ENCODE results near the gene MYO19. TPM values are rescaled to one million over a fixed set of nuclear protein-coding genes. Genes with fewer than 3 reads are reported as not detected.

MYO19 gene
- total RNA-seq, 2 experiments from 2014 or later = 106 to 114 TPM

GRCh38 chr17:36496018-36496789 is 38.5 kb downstream of the MYO19 start:
- Mint-ChIP-seq H3K27me3 (no peaks in the 10 kb centered on the region), H3K4me3 (no peak overlapping the region), H3K36me3 (ENCODE audit: low read depth) (peaks cover 42% of the 10 kb centered on the region), H3K4me1 (ENCODE audit: low read depth) (peaks cover 8% of the 10 kb centered on the region), H3K27ac (peak overlapping the region; percentile 64), H3K9me3 (no peaks in the 10 kb centered on the region)
- ChIA-PET CTCF (no interaction called here), POLR2A (interaction anchor here (1.0 kb wide), 1 partner anchor 28 kb away, joined by 3 read pairs; no protein-coding TSS in a partner anchor)
- DNase-seq (no peak), ATAC-seq (no peak)
- TF ChIP-seq CTCF (IDR thresholded peaks at IDR 0.05) = no peak
- intact Hi-C loops (cut with micrococcal nuclease) = no loop called here

- peak overlapping the region; percentile 27 for H3K27ac Mint-ChIP-seq
- POLR2A ChIA-PET = interaction anchor here (0.7 to 1.8 kb wide), 7 partner anchors 9 to 686 kb away, joined by 3 to 6 read pairs (median 3); partner anchors contain the start of gene TAF15
Measured at GRCh38 chr17:36495076-36495578, 39.5 kb downstream of the MYO19 start.

GRCh38 chr17:36494674-36495073 is 40.0 kb downstream of the MYO19 start:
- no peak for TF ChIP-seq CTCF (IDR thresholded peaks at IDR 0.05)
- H3K36me3 Mint-ChIP-seq (ENCODE audit: low read depth) = peaks cover 49% of the 10 kb centered on the region
- no peaks in the 10 kb centered on the region for H3K27me3 Mint-ChIP-seq
- CTCF ChIA-PET = interaction anchor here (1.4 kb wide), 1 partner anchor 39 kb away, joined by 6 read pairs; the partner anchor contains the start of genes MYO19 and PIGW
- ATAC-seq (no peak), DNase-seq (no peak)
- no peak overlapping the region for H3K27ac Mint-ChIP-seq
- POLR2A ChIA-PET = interaction anchor here (0.7 to 1.8 kb wide), 6 partner anchors 9 to 685 kb away, joined by 3 to 6 read pairs (median 4); partner anchors contain the start of gene TAF15
- intact Hi-C loops (cut with micrococcal nuclease) = no loop called here
- H3K4me3 Mint-ChIP-seq = no peak overlapping the region
- H3K9me3 Mint-ChIP-seq = no peaks in the 10 kb centered on the region
- H3K4me1 Mint-ChIP-seq (ENCODE audit: low read depth) = peaks cover 15% of the 10 kb centered on the region

More at GRCh38 chr17:36495076-36495578, 39.5 kb downstream of the MYO19 start:
- no peak for ATAC-seq
- CTCF ChIA-PET = interaction anchor here (1.4 kb wide), 1 partner anchor 39 kb away, joined by 6 read pairs; the partner anchor contains the start of genes MYO19 and PIGW
- no peak for TF ChIP-seq CTCF (IDR thresholded peaks at IDR 0.05)
- no peak for DNase-seq
- Mint-ChIP-seq H3K36me3 (ENCODE audit: low read depth) (peaks cover 46% of the 10 kb centered on the region), H3K27me3 (no peaks in the 10 kb centered on the region), H3K9me3 (no peaks in the 10 kb centered on the region), H3K4me3 (no peak overlapping the region), H3K4me1 (ENCODE audit: low read depth) (peaks cover 11% of the 10 kb centered on the region)
- intact Hi-C loops (cut with micrococcal nuclease) = no loop called here

- no peak for TF ChIP-seq CTCF (IDR thresholded peaks at IDR 0.05)
- no peak for DNase-seq
- Mint-ChIP-seq H3K4me1 (ENCODE audit: low read depth) (peaks cover 20% of the 10 kb centered on the region), H3K4me3 (no peak overlapping the region), H3K27me3 (no peaks in the 10 kb centered on the region), H3K36me3 (ENCODE audit: low read depth) (peaks cover 56% of the 10 kb centered on the region), H3K27ac (peak overlapping the region; percentile 51), H3K9me3 (no peaks in the 10 kb centered on the region)
- POLR2A ChIA-PET = interaction anchor here (0.7 to 1.8 kb wide), 2 partner anchors 9 to 903 kb away, joined by 3 to 6 read pairs; no protein-coding TSS in a partner anchor
- intact Hi-C loops (cut with micrococcal nuclease) = no loop called here
- no peak for ATAC-seq
- CTCF ChIA-PET = interaction anchor here (1.3 kb wide), 1 partner anchor 11 kb away, joined by 3 read pairs; no protein-coding TSS in a partner anchor
Measured at GRCh38 chr17:36493956-36494355, 40.7 kb downstream of the MYO19 start.

All from activated CD8-positive, alpha-beta T cell treated with anti-CD3 and anti-CD28 coated beads for 36 hours (primary cell).